PC-9 (cell line): ENCODE data around the gene CLCN6. TPM values are rescaled to one million over a fixed set of nuclear protein-coding genes. Genes with fewer than 3 reads are reported as not detected.

Experiments
- Bru-seq: library from RNA; stranded (reverse); fragments of 400-500 nt; gene quantifications from one replicate; lab custom pipeline; 2021; lab: Mats Ljungman, UMichigan
- BruChase-seq, 2 experiments: library from RNA; stranded (reverse); fragments of 400-500 nt; gene quantifications; one replicate each; lab custom pipeline; 2021; lab: Mats Ljungman, UMichigan
- BruUV-seq: library from RNA; stranded (reverse); fragments of 400-500 nt; replicated peaks from 2 replicates; lab custom pipeline; 2021; lab: Mats Ljungman, UMichigan
- CTCF ChIA-PET: fragments of 300-600 bp; sonication (Branson Sonifier 250); formaldehyde crosslinking; loops from one replicate; lab custom pipeline; 2022; ENCODE audit warnings: antibody characterized with exemption; lab: Charles Lee
- POLR2A ChIA-PET: fragments of 300-600 bp; sonication (Branson Sonifier 250); formaldehyde crosslinking; loops from one replicate; lab custom pipeline; 2022; ENCODE audit warnings: antibody characterized with exemption; ENCODE audit not compliant: unreplicated experiment; lab: Charles Lee
- DNase-seq, 2 experiments: peaks; one replicate each; pipeline versions ENCODE4 v3.0.0 to v3.0.0-alpha.2; 2015 to 2022; ENCODE audit warnings: mixed read lengths in 1 of 2
- H2AFZ ChIP-seq: fragments of 200-600 bp; sonication (generic); 2 replicates; pipeline ENCODE4 v1.8.1; 2017; ENCODE audit warnings: antibody characterized with exemption
- H3F3A ChIP-seq: fragments of 200-600 bp; sonication (generic); 2 replicates; pipeline ENCODE4 v1.8.1; 2017; ENCODE audit warnings: antibody characterized with exemption, mild to moderate bottlenecking, low read depth; ENCODE audit not compliant: insufficient read depth
- H3K27ac ChIP-seq: fragments of 200-600 bp; sonication (generic); 2 replicates; pipeline ENCODE4 v1.6.1; 2016; ENCODE audit warnings: mixed run types
- H3K27me3 ChIP-seq: fragments of 200-600 bp; sonication (generic); 2 replicates; pipeline ENCODE4 v1.6.1; 2016; ENCODE audit warnings: low read depth, mixed run types; ENCODE audit not compliant: insufficient read depth
- H3K36me3 ChIP-seq: fragments of 200-600 bp; sonication (generic); 2 replicates; pipeline ENCODE4 v1.6.1; 2016; ENCODE audit warnings: low read depth, mixed run types
- H3K4me1 ChIP-seq: fragments of 200-600 bp; sonication (generic); replicated peaks from 2 replicates; pipeline ENCODE4 v1.6.1; 2016; ENCODE audit warnings: mixed run types; ENCODE audit not compliant: insufficient read depth
- H3K4me2 ChIP-seq: fragments of 200-600 bp; sonication (generic); 2 replicates; pipeline ENCODE4 v1.6.1; 2017; ENCODE audit warnings: mixed run types
- H3K4me3 ChIP-seq: fragments of 200-600 bp; sonication (generic); 2 replicates; pipeline ENCODE4 v1.6.1; 2016; ENCODE audit warnings: mixed run types
- H3K79me2 ChIP-seq: fragments of 200-600 bp; sonication (generic); 2 replicates; pipeline ENCODE4 v1.6.1; 2017; ENCODE audit warnings: low read depth, mixed run types
- H3K9me2 ChIP-seq: fragments of 200-600 bp; sonication (generic); 2 replicates; pipeline ENCODE4 v1.8.1; 2017; ENCODE audit warnings: mild to moderate bottlenecking; ENCODE audit not compliant: insufficient read depth
- H3K9me3 ChIP-seq: fragments of 200-600 bp; sonication (generic); 2 replicates; pipeline ENCODE4 v1.8.1; 2016; ENCODE audit warnings: low read depth; ENCODE audit not compliant: insufficient read depth
- H4K20me1 ChIP-seq: fragments of 200-600 bp; sonication (generic); 2 replicates; pipeline ENCODE4 v1.8.1; 2017; ENCODE audit not compliant: insufficient read depth
- CTCF ChIP-seq: fragments of 200-600 bp; sonication (generic); conservative IDR thresholded peaks from 2 replicates; pipeline ENCODE4 v1.6.1; 2017; ENCODE audit warnings: mixed run types, antibody characterized with exemption, mild to moderate bottlenecking, moderate library complexity
- EZH2 ChIP-seq: fragments of 200-600 bp; sonication (generic); IDR thresholded peaks from 2 replicates; pipeline ENCODE4 v1.8.0; 2017; ENCODE audit warnings: antibody characterized with exemption, low read depth
- intact Hi-C: fragments of 100-400 bp; cut with micrococcal nuclease; formaldehyde crosslinking; loops from one replicate; pipeline ENCODE4 v1.10.0; 2022; ENCODE audit not compliant: unreplicated experiment
- long read RNA-seq: library from polyadenylated mRNA; stranded (forward); transcript quantifications from one replicate; pipeline ENCODE4 v2.0.0, GENCODE V29; 2022
- total RNA-seq: library from RNA; stranded (reverse); gene quantifications from 2 replicates; pipeline ENCODE4 v1.2.3, GENCODE V29; 2021

Gene CLCN6
- total RNA-seq (14.8 and 16.7 TPM in 2 replicates), Bru-seq, nascent RNA (percentile 82 among the genes with signal in this experiment), BruChase-seq, experiment 1, labeled RNA remaining after a 2-hour chase (percentile 81 among the genes with signal in this experiment), BruChase-seq, experiment 2, labeled RNA remaining after a 6-hour chase (percentile 83 among the genes with signal in this experiment)
- long read RNA-seq, partial matches to known transcripts, result 3 of 7 reads
- long read RNA-seq, other reads (novel, unspliced or antisense), result 4 of 7 reads

GRCh38 chr1:11805422-11806306 is at the start of gene CLCN6, which contains the start of gene MTHFR:
Gene CLCN6 (plus strand): TSS chr1:11806191. CDS start chr1:11806263, 72 bp downstream.
Gene MTHFR (minus strand): TSS chr1:11805964. CDS start chr1:11803116, 2,848 bp downstream.
- intact Hi-C loops, result loop anchor here (1.0 to 5.0 kb wide), 5 partner anchors 14 to 533 kb away; partner anchors contain the start of genes AGTRAP, FBXO6 and UBIAD1

DNA sequence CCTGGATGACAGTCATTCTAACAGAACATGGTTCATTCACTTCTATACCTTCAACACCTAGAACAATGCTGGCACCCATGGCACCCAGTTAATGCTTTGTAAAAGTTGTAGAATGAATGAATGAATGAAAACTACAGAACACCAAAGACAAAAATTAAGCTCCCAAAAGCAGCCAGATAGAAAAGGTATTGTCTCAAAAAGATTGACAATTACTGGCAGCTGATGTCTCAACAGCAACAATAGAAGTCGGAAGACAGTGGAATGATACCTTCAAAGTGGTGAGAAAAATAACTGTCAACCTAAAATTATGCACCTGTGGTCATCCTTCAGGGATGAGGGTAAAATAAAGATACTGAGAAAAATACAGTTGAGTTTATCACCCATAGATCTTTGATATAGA is 48.9 kb upstream of the CLCN6 start:
- intact Hi-C loops, result no loop called here
- H3K9me2 ChIP-seq, result no peaks in the 10 kb centered on the region
- H2AFZ ChIP-seq, result no peak overlapping the region
- H3K4me2 ChIP-seq, result no peak overlapping the region
- no peaks in the 10 kb centered on the region for H4K20me1 ChIP-seq
- no peaks in the 10 kb centered on the region for H3F3A ChIP-seq
- TF ChIP-seq CTCF, result no peak
- no peak for TF ChIP-seq EZH2
- H3K36me3 ChIP-seq, result no peaks in the 10 kb centered on the region
- H3K9me3 ChIP-seq, result no peaks in the 10 kb centered on the region
- no peak for DNase-seq
- no peaks in the 10 kb centered on the region for H3K27me3 ChIP-seq
- H3K4me1 ChIP-seq, result no peaks in the 10 kb centered on the region
- no peak overlapping the region for H3K27ac ChIP-seq
- CTCF ChIA-PET, result no interaction called here
- no peak overlapping the region for H3K4me3 ChIP-seq
- POLR2A ChIA-PET, result no interaction called here
- no peaks in the 10 kb centered on the region for H3K79me2 ChIP-seq
- no TSS peak for BruUV-seq

More at GRCh38 chr1:11805422-11806306, at the start of gene CLCN6, which contains the start of gene MTHFR:
- no peaks in the 10 kb centered on the region for H3K9me2 ChIP-seq
- H3K4me2 ChIP-seq, result peak within 1 kb of the TSS; percentile 91
- peaks cover 29% of the 10 kb centered on the region for H3K79me2 ChIP-seq
- TF ChIP-seq EZH2 (no peak), CTCF (no peak)
- ChIA-PET POLR2A (no interaction called here), CTCF (no interaction called here)
- peaks cover 8% of the 10 kb centered on the region; the same call in 1 of the 2 replicates for H3F3A ChIP-seq
- H3K36me3 ChIP-seq, result no peaks in the 10 kb centered on the region
- peaks cover 27% of the 10 kb centered on the region; the same call in 1 of the 2 replicates for H3K4me1 ChIP-seq
- BruUV-seq, result no TSS peak
- H2AFZ ChIP-seq, result peak within 1 kb of the TSS; percentile 85
- H3K9me3 ChIP-seq, result no peaks in the 10 kb centered on the region
- H3K4me3 ChIP-seq, result peak within 1 kb of the TSS; percentile 87
- no peaks in the 10 kb centered on the region for H3K27me3 ChIP-seq
- peak within 1 kb of the TSS; percentile 82 for H3K27ac ChIP-seq
- no peaks in the 10 kb centered on the region for H4K20me1 ChIP-seq
- DNase-seq, result peak; percentile 92 to 100

- Histone ChIP-seq H3K79me2 (no peaks in the 10 kb centered on the region), H3K4me3 (no peak overlapping the region), H3K4me1 (no peaks in the 10 kb centered on the region), H3F3A (no peaks in the 10 kb centered on the region), H3K9me2 (no peaks in the 10 kb centered on the region), H3K4me2 (no peak overlapping the region), H2AFZ (no peak overlapping the region), H3K27ac (no peak overlapping the region), H3K9me3 (no peaks in the 10 kb centered on the region), H4K20me1 (no peaks in the 10 kb centered on the region), H3K27me3 (no peaks in the 10 kb centered on the region), H3K36me3 (no peaks in the 10 kb centered on the region)
- TF ChIP-seq EZH2 (no peak), CTCF (no peak)
- intact Hi-C loops, result no loop called here
- ChIA-PET CTCF (no interaction called here), POLR2A (no interaction called here)
- DNase-seq, result no peak
- no TSS peak for BruUV-seq
Measured at GRCh38 chr1:11759791-11760190, 46.2 kb upstream of the CLCN6 start.
